WI38 (cell line): ENCODE results near the gene CC2D2A.
"Not testable (repeated sequence)": the region's sequence is repeated elsewhere in the genome, so short reads cannot be mapped to it uniquely, and the experiment has no call there.

Experiments
- H3K4me3 ChIP-seq: 2 replicates; pipeline ENCODE4 v1.5.1; 2011; ENCODE audit warnings: low read depth, mild to moderate bottlenecking, control low read depth, low read length
- TF ChIP-seq, protein P1 (sequence below): IDR thresholded peaks from 2 replicates; pipeline ENCODE4 v1.5.1; 2012; ENCODE audit warnings: low read depth, mild to moderate bottlenecking, control low read depth, low read length

The CC2D2A gene

GRCh38 chr4:15598644-15599043 is 129.0 kb downstream of the CC2D2A start:
- TF ChIP-seq, protein P1, sequence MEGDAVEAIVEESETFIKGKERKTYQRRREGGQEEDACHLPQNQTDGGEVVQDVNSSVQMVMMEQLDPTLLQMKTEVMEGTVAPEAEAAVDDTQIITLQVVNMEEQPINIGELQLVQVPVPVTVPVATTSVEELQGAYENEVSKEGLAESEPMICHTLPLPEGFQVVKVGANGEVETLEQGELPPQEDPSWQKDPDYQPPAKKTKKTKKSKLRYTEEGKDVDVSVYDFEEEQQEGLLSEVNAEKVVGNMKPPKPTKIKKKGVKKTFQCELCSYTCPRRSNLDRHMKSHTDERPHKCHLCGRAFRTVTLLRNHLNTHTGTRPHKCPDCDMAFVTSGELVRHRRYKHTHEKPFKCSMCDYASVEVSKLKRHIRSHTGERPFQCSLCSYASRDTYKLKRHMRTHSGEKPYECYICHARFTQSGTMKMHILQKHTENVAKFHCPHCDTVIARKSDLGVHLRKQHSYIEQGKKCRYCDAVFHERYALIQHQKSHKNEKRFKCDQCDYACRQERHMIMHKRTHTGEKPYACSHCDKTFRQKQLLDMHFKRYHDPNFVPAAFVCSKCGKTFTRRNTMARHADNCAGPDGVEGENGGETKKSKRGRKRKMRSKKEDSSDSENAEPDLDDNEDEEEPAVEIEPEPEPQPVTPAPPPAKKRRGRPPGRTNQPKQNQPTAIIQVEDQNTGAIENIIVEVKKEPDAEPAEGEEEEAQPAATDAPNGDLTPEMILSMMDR = no peak
- H3K4me3 ChIP-seq = no peak overlapping the region

DNA sequence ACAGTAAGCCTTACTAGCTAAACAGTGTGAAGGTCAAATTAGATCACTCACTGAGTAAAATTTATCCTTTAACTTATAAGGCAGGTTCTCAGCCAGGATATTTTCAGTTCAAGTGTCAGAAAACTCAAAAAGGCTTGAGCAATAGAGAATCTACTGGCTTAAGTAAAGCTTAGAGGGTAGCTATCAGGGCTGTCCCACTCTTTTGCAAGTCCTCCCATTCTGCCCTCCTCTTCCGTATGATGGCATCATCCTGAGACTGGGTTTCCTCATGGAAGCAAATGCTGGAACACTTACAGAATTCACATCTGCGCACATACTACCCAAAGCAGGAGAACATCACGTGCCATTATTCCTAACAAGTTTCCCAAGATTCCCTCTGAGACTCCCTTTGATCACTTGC is 130.5 kb downstream of the CC2D2A start:
- TF ChIP-seq, protein P1 = no peak
- H3K4me3 ChIP-seq = no peak overlapping the region

GRCh38 chr4:15601862-15602261 is 132.2 kb downstream of the CC2D2A start:
- no peak overlapping the region for H3K4me3 ChIP-seq
- TF ChIP-seq, protein P1 = no peak

GRCh38 chr4:15605537-15605936 is 135.9 kb downstream of the CC2D2A start:
- H3K4me3 ChIP-seq = no peak overlapping the region
- TF ChIP-seq, protein P1 = no peak

GRCh38 chr4:15610855-15611254 is 141.2 kb downstream of the CC2D2A start:
- no peak overlapping the region for H3K4me3 ChIP-seq
- TF ChIP-seq, protein P1 = no peak

- H3K4me3 ChIP-seq = no peak overlapping the region
- TF ChIP-seq, protein P1 = no peak
Measured at GRCh38 chr4:15612136-15612535, 142.5 kb downstream of the CC2D2A start.

- H3K4me3 ChIP-seq = not testable (repeated sequence)
Measured at GRCh38 chr4:15614891-15615290, 145.2 kb downstream of the CC2D2A start.

DNA sequence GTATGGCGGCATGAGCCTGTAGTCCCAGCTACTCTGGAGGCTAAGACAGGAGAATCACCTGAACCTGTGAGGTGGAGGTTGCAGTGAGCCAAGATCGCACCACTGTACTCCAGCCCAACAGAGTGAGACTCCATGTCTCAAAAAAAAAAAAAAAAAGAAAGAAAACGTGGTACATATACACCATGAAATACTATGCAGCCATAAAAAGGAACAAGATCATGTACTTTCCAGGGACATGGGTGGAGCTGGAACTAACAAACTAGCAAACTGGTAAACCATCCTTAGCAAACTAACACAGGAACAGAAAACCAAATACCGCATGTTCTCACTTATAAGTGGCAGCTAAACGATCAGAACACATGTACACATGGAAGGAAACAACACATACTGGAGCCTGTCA is 147.7 kb downstream of the CC2D2A start:
- H3K4me3 ChIP-seq = not testable (repeated sequence)
